Skin epidermis (tissue), 12 donors: ENCODE measurements around the gene PLEKHG2.

Experiments used
- H3K27ac ChIP-seq, 21 experiments: fragments of 200-600 bp; sonication (generic) in 11 of 21; one replicate each; pipeline ENCODE4 v1.5.0; 2020; ENCODE audit warnings: mild to moderate bottlenecking in 3 of 21, inconsistent platforms in 2 of 21, moderate library complexity in 2 of 21
- H3K4me3 ChIP-seq, 7 experiments: fragments of 200-600 bp; sonication (generic) in 2 of 7; one replicate each; pipeline ENCODE4 v1.5.0; 2020; ENCODE audit warnings: inconsistent platforms in 2 of 7, mild to moderate bottlenecking in 2 of 7, moderate library complexity in 1 of 7

Gene PLEKHG2

DNA sequence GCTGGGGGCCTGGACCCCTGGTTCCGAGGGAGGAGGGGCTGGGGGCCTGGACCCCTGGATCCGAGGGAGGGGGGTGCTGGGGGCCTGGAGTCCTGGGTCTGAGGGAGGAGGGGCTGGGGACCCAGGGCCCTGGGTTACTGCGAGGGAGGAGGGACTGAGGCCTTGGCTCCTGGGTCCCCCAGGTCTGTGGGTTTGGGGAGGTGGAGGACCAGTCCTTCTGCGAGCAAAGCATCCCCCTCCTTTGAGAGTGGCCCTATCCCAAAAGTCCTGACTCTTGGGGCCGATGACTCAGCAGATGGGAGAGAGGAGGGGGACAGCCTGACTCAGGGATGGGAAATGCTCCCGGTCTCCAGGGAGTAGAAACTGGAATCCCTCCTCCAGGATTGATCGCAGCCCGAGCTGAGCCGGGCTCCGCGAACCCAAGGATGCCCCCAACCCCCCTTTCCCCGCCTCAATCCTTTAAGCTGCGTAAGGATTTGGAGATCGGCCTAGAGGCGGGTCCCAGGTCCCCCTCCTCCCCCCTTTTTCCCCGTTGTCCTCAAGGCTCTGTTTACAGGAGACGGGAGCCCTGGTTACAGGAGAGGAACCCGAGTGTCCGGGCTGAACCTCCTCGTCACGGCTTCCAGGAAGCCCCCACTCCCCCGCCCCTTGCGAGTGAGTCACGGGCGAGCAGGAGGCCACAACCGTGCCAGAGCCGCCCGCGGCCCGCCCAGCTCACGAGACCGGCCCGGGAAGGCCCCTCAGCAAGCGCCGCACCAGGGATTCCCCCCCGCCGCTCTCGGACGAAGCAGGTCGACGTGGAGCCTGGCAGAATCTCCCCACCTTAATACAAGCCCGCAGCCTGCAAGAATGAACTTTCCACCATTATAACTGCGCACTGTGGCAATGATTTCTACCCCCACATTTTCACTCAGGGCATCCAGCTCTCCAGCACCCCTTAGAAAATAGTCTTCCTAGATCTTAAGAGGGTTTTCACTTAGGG is 8.8 kb upstream of the PLEKHG2 start:
- peak overlapping the region; percentile 92 to 100 (median 100) for H3K27ac ChIP-seq
- H3K4me3 ChIP-seq, result peak overlapping the region; percentile 24 to 52 (median 40)

GRCh38 chr19:39405261-39405957 is 7.1 kb upstream of the PLEKHG2 start:
- Histone ChIP-seq H3K4me3 (peak overlapping the region in 6 of 7 experiments; percentile 67 to 92 (median 74)), H3K27ac (peak overlapping the region; percentile 27 to 100 (median 99))

DNA sequence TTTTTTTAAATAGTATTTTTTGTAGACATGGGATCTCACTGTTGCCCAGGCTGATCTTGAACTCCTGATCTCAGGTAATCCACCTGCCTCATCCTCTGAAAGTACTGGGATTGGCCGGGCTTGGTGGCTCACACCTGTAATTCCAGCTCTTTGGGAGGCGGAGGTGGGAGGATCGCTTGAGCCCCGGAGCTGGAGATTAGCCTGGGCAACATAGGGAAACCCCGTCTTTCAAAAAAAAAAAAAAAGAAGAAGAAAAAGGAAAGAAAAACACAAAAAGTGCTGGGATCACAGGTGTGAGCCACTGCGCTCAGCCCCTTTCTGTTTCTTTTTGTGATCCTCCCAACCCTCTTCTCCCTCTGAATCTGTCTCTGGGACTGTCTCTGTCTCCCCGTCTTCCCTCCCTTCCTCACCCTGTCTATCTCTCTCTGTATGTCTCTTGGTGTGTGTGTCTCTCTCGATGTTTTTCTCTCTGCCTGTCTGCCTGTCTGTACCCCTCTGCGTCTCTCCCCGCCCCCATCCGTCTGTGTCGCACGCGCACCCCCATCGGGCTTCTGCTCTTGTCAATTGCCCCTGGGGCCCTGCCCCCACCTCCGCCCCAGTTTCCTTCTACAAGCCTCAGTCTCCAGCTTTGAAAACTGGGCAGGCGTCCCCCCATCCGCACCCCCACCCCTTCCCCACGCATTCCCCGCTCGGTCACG is 6.4 kb upstream of the PLEKHG2 start:
- Histone ChIP-seq H3K4me3 (peak overlapping the region; percentile 67 to 96 (median 79)), H3K27ac (peak overlapping the region; percentile 66 to 100 (median 99))

GRCh38 chr19:39406656-39407409 is 5.6 kb upstream of the PLEKHG2 start, which contains the start of gene ZFP36:
TSS of gene ZFP36 (plus strand) at chr19:39406847. CDS start at chr19:39406905, 58 bp downstream.
- Histone ChIP-seq H3K4me3 (peak within 1 kb of the TSS; percentile 67 to 96 (median 79)), H3K27ac (peak within 1 kb of the TSS; percentile 88 to 100 (median 99))

DNA sequence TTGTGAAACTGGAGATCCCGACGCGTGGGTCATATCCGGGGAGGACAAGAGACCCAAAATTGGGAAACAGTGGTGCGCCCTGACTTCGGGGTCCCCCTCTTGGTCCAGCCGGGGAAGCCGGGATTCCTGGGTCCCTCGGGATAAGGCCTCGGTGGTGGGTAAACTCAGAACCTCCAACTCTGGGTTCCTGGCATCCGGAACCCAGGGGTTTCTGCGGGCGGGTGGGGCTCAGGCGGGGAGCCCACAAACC is 5.1 kb upstream of the PLEKHG2 start:
- Histone ChIP-seq H3K27ac (peak overlapping the region; percentile 88 to 100 (median 99)), H3K4me3 (peak overlapping the region; percentile 67 to 96 (median 79))

DNA sequence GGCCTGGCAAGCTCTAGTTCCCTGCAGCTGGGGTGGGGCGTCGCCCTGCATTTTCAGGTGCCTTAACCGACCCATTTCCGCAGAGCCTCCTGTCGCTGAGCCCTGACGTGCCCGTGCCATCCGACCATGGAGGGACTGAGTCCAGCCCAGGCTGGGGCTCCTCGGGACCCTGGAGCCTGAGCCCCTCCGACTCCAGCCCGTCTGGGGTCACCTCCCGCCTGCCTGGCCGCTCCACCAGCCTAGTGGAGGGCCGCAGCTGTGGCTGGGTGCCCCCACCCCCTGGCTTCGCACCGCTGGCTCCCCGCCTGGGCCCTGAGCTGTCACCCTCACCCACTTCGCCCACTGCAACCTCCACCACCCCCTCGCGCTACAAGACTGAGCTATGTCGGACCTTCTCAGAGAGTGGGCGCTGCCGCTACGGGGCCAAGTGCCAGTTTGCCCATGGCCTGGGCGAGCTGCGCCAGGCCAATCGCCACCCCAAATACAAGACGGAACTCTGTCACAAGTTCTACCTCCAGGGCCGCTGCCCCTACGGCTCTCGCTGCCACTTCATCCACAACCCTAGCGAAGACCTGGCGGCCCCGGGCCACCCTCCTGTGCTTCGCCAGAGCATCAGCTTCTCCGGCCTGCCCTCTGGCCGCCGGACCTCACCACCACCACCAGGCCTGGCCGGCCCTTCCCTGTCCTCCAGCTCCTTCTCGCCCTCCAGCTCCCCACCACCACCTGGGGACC is 4.6 kb upstream of the PLEKHG2 start:
- peak overlapping the region; percentile 88 to 100 (median 99) for H3K27ac ChIP-seq
- H3K4me3 ChIP-seq, result peak overlapping the region; percentile 67 to 96 (median 79)

DNA sequence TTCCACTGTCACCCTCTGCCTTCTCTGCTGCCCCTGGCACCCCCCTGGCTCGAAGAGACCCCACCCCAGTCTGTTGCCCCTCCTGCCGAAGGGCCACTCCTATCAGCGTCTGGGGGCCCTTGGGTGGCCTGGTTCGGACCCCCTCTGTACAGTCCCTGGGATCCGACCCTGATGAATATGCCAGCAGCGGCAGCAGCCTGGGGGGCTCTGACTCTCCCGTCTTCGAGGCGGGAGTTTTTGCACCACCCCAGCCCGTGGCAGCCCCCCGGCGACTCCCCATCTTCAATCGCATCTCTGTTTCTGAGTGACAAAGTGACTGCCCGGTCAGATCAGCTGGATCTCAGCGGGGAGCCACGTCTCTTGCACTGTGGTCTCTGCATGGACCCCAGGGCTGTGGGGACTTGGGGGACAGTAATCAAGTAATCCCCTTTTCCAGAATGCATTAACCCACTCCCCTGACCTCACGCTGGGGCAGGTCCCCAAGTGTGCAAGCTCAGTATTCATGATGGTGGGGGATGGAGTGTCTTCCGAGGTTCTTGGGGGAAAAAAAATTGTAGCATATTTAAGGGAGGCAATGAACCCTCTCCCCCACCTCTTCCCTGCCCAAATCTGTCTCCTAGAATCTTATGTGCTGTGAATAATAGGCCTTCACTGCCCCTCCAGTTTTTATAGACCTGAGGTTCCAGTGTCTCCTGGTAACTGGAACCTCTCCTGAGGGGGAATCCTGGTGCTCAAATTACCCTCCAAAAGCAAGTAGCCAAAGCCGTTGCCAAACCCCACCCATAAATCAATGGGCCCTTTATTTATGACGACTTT is 3.9 kb upstream of the PLEKHG2 start:
- Histone ChIP-seq H3K27ac (peak overlapping the region; percentile 88 to 100 (median 99)), H3K4me3 (peak overlapping the region; percentile 67 to 96 (median 79))

- peak overlapping the region; percentile 88 to 100 (median 99) for H3K27ac ChIP-seq
- H3K4me3 ChIP-seq, result peak overlapping the region; percentile 67 to 96 (median 79)
These were observed 3.1 kb upstream of the PLEKHG2 start for GRCh38 chr19:39409208-39410016.

DNA sequence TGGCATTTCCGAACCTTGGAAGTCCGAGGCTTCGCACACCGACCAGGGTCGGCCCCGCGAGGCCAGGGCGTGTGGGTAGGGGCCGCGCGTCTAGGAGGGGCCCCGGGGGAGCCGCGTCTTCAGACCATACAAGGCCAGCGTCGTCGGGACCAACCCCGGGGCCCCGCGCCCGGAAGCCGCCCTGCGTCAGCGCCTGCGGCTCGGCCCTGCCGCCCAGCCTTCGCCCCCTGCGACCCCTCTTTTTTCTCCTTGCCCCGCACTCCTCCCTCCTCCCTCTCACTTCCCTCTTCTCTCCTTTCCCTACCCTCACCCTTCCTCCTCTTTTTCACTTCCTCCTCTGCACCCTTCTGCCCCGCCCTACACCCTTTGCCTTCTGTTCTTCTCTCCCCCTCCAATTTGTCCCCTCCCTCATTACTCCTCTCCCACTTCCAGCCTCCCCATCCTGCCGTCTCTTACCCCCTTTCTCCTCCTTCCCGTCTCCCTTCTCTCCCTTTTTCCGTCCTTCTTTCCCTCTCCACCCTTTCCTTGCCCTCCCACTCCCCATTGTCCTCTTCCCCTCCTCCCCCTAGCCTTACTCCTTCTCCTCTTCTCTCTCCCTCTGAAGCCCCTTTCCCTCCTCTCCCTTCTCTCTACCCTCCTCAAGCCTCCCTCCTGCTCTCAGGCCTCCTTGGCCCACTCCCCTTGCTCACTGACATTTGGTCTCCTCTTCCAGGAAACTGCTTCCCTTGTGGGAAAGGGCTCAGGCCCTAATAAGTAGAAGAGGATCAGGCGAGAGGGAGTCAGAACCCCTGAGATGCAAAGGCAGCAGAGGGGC is 2.2 kb upstream of the PLEKHG2 start:
- peak overlapping the region; percentile 88 to 100 (median 99) for H3K27ac ChIP-seq
- peak overlapping the region; percentile 67 to 96 (median 79) for H3K4me3 ChIP-seq

- Histone ChIP-seq H3K4me3 (peak overlapping the region in 4 of 7 experiments; percentile 2 to 88 (median 74)), H3K27ac (peak overlapping the region; percentile 88 to 100 (median 99))
These were observed 1.7 kb upstream of the PLEKHG2 start for GRCh38 chr19:39410831-39411080.

DNA sequence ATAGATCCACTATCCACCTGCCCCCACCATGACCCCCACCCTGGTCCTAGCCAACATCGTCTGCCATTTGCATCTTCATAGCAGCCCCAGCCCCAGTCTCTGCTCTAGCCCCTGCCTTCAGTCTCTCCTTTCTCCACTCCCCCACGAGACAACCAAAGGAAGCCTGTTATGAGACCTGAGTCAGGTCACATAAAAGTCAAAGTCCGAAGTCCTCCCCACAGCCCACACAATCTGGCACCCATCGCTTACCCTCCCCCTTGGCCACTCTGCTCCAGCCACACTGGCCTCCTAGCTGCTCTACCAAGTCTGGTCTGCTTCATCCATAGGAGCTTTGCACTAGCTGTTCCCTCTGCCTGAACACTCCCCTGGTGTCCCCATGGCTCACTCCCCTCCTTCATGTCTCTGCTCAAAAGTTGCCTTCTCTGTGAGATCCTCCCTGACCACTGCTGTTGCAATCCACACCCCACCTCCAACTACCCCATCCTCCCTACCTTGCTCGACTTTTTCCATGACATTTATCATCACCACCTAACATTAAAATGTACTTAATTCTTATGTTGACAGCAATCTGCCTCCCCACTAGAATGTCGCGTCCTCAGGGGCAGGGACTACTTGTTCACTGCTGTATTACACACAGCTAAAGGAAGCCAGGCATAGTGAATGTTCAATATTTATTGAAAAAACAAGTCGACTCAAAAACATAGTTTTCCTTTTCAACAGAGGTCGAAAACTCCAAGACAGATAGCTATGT is 1.2 kb upstream of the PLEKHG2 start:
- peak overlapping the region in 20 of 21 experiments; percentile 88 to 100 (median 100) for H3K27ac ChIP-seq
- H3K4me3 ChIP-seq, result peak overlapping the region in 4 of 7 experiments; percentile 0 to 88 (median 74)

GRCh38 chr19:39411832-39412099 is 703 bp upstream of the PLEKHG2 start:
- peak overlapping the region in 18 of 21 experiments; percentile 95 to 100 (median 100) for H3K27ac ChIP-seq
- H3K4me3 ChIP-seq, result peak overlapping the region; percentile 0 to 87 (median 81)

GRCh38 chr19:39412867-39413271 is 400 bp downstream of the PLEKHG2 start:
- peak overlapping the region; percentile 54 to 89 (median 82) for H3K4me3 ChIP-seq
- H3K27ac ChIP-seq, result peak overlapping the region; percentile 64 to 100 (median 91)

- Histone ChIP-seq H3K27ac (peak overlapping the region; percentile 52 to 100 (median 91)), H3K4me3 (peak overlapping the region; percentile 54 to 89 (median 82))
These were observed 922 bp downstream of the PLEKHG2 start for GRCh38 chr19:39413272-39413910.
